Superior temporal gyrus (tissue), 1 donor: ENCODE measurements around the gene STX18.
"Not testable (repeated sequence)": the region's sequence is repeated elsewhere in the genome, so short reads cannot be mapped to it uniquely, and the experiment has no call there.

Source experiments
- DNase-seq: peaks from one replicate; pipeline ENCODE4 v3.0.0-alpha.2; 2016; ENCODE audit errors: extremely low spot score

The STX18 gene

GRCh38 chr4:4555916-4556315, 14.1 kb upstream of the STX18 start:
- DNase-seq, result no peak

GRCh38 chr4:4554234-4554633, 12.4 kb upstream of the STX18 start:
- DNase-seq, result no peak

- DNase-seq, result not testable (repeated sequence)
Observed at GRCh38 chr4:4552042-4552441, 10.2 kb upstream of the STX18 start.

GRCh38 chr4:4550161-4550560, 8.3 kb upstream of the STX18 start:
- not testable (repeated sequence) for DNase-seq

GRCh38 chr4:4549534-4549933, 7.7 kb upstream of the STX18 start:
- DNase-seq, result no peak

- no peak for DNase-seq
Observed at GRCh38 chr4:4542774-4543485, 1.1 kb upstream of the STX18 start.

- DNase-seq, result no peak
Observed at GRCh38 chr4:4541040-4541631, 712 bp downstream of the STX18 start.

- no peak for DNase-seq
Observed at GRCh38 chr4:4539481-4539880, 2.4 kb downstream of the STX18 start.

GRCh38 chr4:4535590-4535989, 6.3 kb downstream of the STX18 start:
- DNase-seq, result no peak

GRCh38 chr4:4534515-4535145, 7.2 kb downstream of the STX18 start:
- DNase-seq, result no peak

- no peak for DNase-seq
Observed at GRCh38 chr4:4533461-4534169, 8.2 kb downstream of the STX18 start.

GRCh38 chr4:4532371-4533154, 9.3 kb downstream of the STX18 start:
- no peak for DNase-seq

- DNase-seq, result no peak
Observed at GRCh38 chr4:4529392-4529791, 12.5 kb downstream of the STX18 start.

GRCh38 chr4:4526401-4526800, 15.4 kb downstream of the STX18 start:
- DNase-seq, result no peak

GRCh38 chr4:4524364-4524763, 17.5 kb downstream of the STX18 start:
- DNase-seq, result no peak

GRCh38 chr4:4521731-4522130, 20.1 kb downstream of the STX18 start:
- no peak for DNase-seq

- DNase-seq, result no peak
Observed at GRCh38 chr4:4521136-4521535, 20.7 kb downstream of the STX18 start.

- peak; percentile 30 for DNase-seq
Observed at GRCh38 chr4:4519297-4519894, 22.5 kb downstream of the STX18 start.

- DNase-seq, result no peak
Observed at GRCh38 chr4:4518747-4519146, 23.1 kb downstream of the STX18 start.

GRCh38 chr4:4514786-4515185, 27.1 kb downstream of the STX18 start:
- no peak for DNase-seq

- DNase-seq, result no peak
Observed at GRCh38 chr4:4512282-4512681, 29.6 kb downstream of the STX18 start.
